UCSD-AML1 (cell line): ENCODE measurements around the gene ABR.
"Not testable (repeated sequence)": the region's sequence is repeated elsewhere in the genome, so short reads cannot be mapped to it uniquely, and the experiment has no call there.

ENCODE experiments used
- DNase-seq: peaks from one replicate; lab custom pipeline; 2025; ENCODE audit not compliant: unreplicated experiment; lab: John Stamatoyannopoulos, UW

Gene ABR

GRCh38 chr17:1122533-1123392 lies 57.0 kb downstream of the ABR start:
- peak; percentile 77 for DNase-seq

DNA sequence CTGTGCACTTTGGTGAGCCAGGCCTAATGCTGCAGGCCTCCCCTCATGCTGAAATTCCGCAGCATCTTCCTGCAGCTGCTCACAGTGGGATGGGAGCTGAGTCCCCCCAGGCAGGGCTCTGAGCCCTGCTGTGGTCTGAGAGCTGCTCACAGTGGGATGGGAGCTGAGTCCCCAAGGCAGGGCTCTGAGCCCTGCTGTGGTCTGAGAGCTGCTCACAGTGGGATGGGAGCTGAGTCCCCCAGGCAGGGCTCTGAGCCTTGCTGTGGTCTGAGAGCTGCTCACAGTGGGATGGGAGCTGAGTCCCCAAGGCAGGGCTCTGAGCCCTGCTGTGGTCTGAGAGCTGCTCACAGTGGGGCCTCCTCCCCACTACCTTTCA lies 58.4 kb downstream of the ABR start:
- DNase-seq, result not testable (repeated sequence)

- no peak for DNase-seq
Observed at GRCh38 chr17:1120596-1121441, 59.0 kb downstream of the ABR start.

DNA sequence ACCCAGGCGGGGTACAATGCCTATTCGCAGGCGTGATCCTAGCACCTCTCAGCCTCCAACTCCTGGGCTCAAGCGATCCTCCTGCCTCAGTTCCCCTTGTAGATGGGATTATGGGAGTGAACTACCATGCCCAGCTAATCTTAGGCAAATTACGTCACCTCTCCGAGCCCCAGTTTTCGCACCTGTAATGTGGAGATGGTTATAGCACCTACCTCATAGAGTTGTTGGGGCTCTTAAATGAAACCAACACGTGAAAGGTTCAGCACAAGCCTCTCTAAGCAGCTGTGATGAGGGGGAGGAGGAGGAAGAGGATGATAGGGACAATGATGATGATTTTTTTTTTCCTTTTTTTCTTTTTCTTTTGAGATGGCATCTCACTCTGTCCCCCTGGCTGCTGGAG lies 59.9 kb downstream of the ABR start:
- no peak for DNase-seq

DNA sequence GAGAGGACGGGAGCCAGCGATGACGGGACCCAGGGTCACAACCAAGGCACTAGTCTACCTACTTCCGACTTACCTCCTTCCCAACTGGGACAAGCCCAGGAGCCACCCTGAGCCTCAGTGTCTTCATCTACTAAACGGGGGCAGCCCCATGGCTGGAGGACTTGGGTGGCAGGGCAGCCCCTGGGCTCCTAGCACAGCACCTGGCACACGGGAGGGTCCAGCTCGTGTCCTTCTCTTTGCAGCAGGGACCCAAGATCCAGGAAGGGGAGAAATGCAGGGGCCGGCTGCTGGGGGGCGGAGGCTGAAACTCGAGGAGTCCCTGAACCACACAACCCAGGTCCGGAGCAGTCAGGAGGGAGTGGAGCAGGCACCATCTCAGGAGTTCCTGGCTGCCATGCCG lies 63.2 kb downstream of the ABR start:
- DNase-seq, result no peak

- DNase-seq, result no peak
Observed at GRCh38 chr17:1112875-1113274, 66.9 kb downstream of the ABR start.

GRCh38 chr17:1111599-1112443 lies 68.0 kb downstream of the ABR start:
- DNase-seq, result peak; percentile 75

DNA sequence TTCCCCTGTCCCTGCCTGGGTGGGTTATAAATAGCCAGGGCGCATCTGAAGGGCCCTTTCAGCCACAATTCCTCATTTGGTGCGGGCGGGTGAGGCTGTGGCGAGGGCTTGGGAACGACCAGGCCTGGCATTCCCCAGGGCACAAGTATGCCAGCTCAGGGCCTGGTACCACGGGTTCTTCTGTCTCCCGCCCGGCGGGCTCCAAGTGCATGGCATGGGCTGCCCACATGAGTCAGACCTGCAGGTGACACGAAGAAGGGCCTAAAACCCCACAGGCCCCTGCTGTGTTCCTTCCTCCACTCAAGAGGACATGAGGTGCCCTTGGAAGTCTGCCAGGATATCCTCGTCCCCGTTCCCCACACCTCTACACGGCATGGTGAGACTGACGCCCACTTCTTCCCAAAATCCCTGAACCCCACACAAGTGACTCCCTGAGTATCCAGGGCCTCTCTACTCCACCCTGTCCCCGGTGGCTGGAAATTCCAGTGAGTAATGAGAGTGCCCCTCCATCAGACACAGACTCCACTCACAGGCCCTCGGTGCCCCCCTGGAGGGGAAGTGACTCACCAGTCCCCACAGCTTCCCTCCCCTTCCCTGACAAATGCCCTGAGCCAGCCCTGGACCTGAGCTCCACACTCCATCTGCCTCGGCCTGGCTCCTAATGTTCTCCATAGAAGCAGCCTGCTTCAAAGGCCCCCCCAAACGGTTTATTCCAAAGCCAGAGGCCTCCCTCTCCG lies 68.8 kb downstream of the ABR start:
- peak; percentile 75 for DNase-seq

DNA sequence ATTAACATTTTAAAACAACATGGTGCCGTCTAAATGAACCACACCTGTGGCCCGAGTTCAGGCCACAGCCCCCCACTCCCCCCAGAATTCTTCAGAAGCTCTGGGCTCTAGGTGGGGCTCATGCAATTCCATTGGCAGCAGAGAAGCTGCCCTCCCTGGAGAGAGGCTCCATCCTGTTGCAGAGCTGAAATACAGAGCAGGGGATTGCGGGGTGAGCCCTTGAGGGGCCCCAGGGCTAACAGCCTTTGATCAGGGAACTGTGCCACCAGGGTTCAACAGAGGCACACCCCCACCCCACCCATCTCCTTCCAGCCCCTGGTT lies 69.3 kb downstream of the ABR start:
- DNase-seq, result no peak

- peak; percentile 59 for DNase-seq
Observed at GRCh38 chr17:1109606-1110540, 69.9 kb downstream of the ABR start.

DNA sequence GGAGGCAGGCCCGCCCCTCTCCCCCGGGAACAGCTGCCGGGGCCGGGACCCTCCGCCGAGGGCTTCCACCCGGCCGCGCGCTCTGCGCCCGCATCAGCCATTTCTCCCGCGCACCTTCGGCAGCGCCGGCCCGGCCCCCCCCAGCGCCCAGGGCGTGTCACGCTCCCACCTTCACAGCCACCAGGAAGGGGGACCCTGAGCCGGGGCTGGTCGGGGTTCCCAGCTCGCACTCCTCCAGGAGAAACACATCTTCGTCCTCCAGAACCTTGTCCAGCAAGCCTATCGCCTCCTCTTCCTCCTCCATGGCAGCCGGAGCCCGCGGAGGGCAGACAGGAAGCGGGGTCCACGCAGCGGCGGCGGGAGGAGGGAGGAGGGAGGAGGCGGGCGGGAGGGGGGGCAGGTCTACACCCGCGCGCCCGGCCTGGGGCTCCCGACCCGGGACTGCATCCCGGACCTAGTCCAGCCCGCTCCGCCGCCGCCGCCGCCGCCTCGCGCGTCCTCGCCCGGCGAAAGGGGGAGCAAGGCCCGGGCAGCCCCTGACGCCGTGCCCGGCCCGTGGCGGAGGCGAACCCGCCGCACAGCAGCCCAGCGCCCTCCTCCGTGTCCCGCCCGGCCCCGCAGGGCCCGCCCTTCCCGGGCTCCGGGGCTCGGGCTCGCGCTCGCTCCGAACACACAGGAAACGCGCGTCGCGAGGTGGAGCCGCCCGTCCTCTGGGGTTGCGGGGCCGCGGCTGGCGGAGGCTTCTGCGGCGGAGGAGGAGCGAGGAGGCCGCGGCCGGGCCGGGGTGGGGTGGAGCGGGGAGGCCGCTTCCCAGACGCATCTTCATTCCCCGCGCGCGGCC lies 70.8 kb downstream of the ABR start:
- peak; percentile 61 for DNase-seq

- DNase-seq, result no peak
Observed at GRCh38 chr17:1108478-1108764, 71.4 kb downstream of the ABR start.

DNA sequence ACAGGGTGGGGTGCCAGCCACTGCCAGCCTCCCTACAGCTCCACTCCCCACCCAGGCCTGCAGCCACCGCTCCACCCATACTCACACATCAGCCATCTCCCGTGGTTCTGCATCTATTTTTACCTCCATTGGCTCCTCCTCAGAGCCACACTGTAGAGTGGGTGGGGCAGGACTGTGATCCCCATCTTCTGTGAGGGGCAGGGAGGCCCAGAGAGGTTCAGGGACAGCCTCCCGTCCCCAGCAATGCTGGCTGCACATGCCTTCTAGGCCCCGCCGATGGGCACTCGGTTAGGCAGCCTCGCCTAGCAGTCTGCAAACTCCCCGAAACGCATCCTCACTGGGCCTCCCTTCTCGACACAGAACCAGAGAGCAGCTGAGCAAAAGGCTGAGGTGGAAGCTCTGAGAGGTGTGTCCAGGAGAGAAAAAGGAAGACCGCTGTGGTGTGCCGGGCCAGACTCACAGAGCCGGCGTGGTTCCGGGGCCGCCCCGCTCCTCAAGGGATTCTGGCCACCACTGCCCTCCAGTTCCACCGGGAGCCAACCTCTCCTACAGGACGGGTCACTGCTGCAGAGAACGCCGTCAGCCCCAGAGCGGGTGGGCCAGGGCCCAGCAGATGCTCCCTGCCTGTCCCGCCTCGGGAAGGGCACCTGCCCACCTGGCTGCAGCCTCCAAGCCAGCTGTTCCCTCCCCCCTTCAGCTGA lies 71.9 kb downstream of the ABR start:
- no peak for DNase-seq

DNA sequence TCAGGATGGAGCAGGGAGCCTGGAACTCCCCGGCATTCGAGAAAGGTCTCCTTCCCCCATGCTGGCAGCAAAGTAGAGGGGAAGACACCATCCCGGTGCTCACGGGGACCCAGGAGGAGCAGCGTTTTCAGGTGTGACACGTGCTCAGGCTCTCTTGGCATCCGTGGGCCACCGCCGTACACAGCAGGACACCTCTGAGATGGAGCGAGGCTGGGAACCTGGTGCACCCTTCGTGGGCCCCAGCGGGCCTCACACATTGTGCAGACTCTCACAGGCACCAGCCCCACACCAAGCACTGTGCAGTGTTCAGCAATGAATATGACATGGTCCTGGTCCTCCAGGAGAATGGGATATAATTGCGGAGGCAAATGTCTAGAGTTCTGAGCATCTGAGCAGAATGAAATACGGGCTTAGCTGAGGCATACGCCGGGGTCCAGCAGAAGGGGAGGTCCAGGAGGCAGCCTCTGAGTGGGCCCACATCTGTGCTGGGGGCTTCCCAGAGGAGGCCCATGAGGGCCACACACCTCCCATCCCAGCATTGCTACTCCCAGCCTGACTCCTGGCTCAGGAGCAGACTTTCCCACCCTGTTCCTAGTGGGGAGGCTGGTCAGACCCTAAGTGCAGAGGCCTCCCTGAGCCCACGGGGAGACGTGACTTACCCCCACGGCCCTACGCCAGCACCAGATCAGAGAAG lies 72.6 kb downstream of the ABR start:
- DNase-seq, result no peak

DNA sequence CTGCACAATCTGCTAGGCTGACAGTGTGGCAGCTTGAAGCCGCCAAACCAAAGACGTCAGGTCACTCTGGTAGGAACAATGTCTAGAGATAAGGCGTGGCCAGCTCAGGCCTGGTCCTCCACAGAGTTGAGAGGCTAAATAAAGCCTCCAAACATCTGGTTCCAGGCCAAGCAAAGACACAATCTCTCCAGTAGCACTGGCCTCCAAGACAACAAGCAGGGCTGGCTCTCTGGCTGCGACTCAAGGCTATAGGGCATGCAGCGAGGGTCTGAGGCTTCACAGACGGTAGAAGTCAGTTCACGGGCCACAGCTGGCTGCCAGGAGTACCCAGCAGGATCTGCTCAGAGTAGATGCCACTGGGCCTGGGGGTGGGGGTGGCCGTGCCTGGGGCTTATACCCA lies 75.6 kb downstream of the ABR start:
- no peak for DNase-seq

DNA sequence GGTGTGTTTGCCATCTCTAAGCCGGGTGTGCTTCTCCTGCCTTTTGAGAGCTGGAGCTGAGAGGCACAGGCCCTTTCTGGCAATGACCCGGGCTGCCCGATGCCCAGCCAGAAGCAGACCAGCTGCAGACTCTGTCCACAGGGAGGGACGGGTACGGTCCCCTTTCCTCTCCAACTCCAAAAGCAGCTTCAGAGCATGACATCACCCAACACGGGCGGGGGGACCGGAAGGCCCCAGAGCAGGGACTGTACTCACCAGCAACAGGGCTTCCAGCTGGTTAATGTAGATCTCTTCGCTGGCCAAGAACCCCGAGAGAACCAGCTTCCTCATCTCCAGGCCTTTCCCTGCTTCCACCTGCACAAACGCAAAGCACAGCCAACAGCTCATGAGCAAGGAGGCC lies 79.4 kb downstream of the ABR start:
- DNase-seq, result no peak

- DNase-seq, result no peak
Observed at GRCh38 chr17:1099242-1099641, 80.5 kb downstream of the ABR start.
